Nephron (organoid): ENCODE measurements around the gene LRRC4B.
A peak's percentile ranks its signal among the peaks of the same experiment; 100 is the strongest.

Source experiments
- H3K27ac Mint-ChIP-seq, 3 experiments: 2 replicates each; pipeline ENCODE4 v1.8.0; 2020; ENCODE audit warnings: mixed read lengths in 3 of 3, mild to moderate bottlenecking in 2 of 3, moderate library complexity in 1 of 3
- H3K27me3 Mint-ChIP-seq: 2 replicates; pipeline ENCODE4 v1.8.0; 2021; ENCODE audit warnings: low read depth, mild to moderate bottlenecking, moderate library complexity, mixed read lengths
- H3K36me3 Mint-ChIP-seq: 2 replicates; pipeline ENCODE4 v1.8.0; 2020; ENCODE audit warnings: low read depth, mixed read lengths
- H3K4me1 Mint-ChIP-seq: 2 replicates; pipeline ENCODE4 v1.8.0; 2020; ENCODE audit warnings: mixed read lengths
- H3K4me3 Mint-ChIP-seq, 3 experiments: 2 replicates each; pipeline ENCODE4 v1.8.0; 2020; ENCODE audit warnings: mild to moderate bottlenecking in 3 of 3, mixed read lengths in 3 of 3, moderate library complexity in 2 of 3
- H3K9me3 Mint-ChIP-seq: 2 replicates; pipeline ENCODE4 v1.8.0; 2020; ENCODE audit warnings: mixed read lengths
- TF ChIP-seq, protein P1 (sequence below), 3 experiments: fragments of 200-600 bp; sonication (generic); IDR thresholded peaks; one replicate each; pipeline ENCODE4 v1.5.0; 2021; ENCODE audit warnings: antibody characterized with exemption in 3 of 3; ENCODE audit not compliant: unreplicated experiment in 3 of 3

LRRC4B gene

DNA sequence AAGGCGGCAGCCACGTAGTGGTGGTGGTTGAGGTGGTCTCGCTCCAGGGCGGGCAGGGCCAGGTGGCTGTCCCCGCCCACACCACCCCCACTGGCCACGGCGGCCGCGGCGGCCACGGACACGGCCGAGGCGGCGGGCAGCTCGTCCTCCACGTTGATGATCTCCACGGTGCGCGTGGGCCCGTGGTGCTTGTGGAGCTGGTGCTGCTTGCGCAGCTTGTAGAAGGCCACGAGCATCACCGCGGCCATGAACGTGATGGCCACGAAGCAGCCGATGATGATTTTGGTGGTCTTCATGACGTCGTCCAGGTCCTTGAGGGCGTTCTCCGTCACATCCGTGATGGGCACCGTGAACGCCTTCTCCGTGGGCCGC, 50.5 kb downstream of the LRRC4B start:
- Mint-ChIP-seq H3K4me3 (no peak overlapping the region), H3K27me3 (no peaks in the 10 kb centered on the region), H3K27ac (no peak overlapping the region), H3K9me3 (no peaks in the 10 kb centered on the region), H3K4me1 (no peaks in the 10 kb centered on the region), H3K36me3 (peaks cover 10% of the 10 kb centered on the region)
- TF ChIP-seq, protein P1, sequence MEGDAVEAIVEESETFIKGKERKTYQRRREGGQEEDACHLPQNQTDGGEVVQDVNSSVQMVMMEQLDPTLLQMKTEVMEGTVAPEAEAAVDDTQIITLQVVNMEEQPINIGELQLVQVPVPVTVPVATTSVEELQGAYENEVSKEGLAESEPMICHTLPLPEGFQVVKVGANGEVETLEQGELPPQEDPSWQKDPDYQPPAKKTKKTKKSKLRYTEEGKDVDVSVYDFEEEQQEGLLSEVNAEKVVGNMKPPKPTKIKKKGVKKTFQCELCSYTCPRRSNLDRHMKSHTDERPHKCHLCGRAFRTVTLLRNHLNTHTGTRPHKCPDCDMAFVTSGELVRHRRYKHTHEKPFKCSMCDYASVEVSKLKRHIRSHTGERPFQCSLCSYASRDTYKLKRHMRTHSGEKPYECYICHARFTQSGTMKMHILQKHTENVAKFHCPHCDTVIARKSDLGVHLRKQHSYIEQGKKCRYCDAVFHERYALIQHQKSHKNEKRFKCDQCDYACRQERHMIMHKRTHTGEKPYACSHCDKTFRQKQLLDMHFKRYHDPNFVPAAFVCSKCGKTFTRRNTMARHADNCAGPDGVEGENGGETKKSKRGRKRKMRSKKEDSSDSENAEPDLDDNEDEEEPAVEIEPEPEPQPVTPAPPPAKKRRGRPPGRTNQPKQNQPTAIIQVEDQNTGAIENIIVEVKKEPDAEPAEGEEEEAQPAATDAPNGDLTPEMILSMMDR (IDR thresholded peaks at IDR 0.05; ENCODE audit: unreplicated experiment in 3 of 3) = no peak

DNA sequence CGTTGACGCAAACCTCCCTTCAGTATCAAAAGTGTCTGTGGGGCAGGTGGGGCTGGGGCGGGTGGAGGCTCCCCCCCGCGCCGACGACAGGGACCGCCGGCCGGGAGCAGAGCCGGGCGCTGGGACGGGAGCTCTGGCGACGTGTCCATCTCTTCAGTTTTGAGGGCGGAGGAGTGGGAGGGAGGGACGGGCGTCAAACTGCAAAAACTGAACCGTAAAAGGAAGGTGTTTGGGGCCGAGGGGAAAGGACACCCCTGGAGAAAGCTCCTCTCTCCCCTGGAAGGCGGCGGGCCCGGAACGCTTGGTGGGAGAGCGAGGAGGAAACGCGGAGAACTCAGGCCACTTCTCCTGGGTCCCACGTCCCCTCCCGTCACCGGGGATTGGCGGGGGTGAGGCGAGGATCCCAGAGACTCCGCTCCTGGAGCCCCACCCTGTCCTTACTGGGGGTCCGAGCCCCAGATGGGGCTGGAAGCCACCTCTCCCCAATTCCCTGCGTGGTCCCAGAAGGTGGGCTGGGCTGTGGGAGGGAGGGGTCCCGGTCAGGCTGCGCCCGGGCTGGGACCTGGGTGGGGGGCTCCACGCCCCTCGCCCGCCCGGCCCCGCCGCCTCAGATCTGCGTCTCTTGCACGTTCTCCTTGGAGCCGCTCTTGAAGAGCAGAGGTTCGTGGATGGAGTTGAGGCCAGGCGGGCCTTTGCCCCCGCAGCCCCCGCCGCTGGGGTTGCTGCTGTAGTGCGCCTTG, 51.1 kb downstream of the LRRC4B start:
- H3K36me3 Mint-ChIP-seq = peaks cover 10% of the 10 kb centered on the region
- H3K4me1 Mint-ChIP-seq = no peaks in the 10 kb centered on the region
- no peaks in the 10 kb centered on the region for H3K9me3 Mint-ChIP-seq
- TF ChIP-seq, protein P1 (IDR thresholded peaks at IDR 0.05; ENCODE audit: unreplicated experiment in 3 of 3) = no peak
- no peak overlapping the region for H3K27ac Mint-ChIP-seq
- no peak overlapping the region for H3K4me3 Mint-ChIP-seq
- no peaks in the 10 kb centered on the region for H3K27me3 Mint-ChIP-seq

DNA sequence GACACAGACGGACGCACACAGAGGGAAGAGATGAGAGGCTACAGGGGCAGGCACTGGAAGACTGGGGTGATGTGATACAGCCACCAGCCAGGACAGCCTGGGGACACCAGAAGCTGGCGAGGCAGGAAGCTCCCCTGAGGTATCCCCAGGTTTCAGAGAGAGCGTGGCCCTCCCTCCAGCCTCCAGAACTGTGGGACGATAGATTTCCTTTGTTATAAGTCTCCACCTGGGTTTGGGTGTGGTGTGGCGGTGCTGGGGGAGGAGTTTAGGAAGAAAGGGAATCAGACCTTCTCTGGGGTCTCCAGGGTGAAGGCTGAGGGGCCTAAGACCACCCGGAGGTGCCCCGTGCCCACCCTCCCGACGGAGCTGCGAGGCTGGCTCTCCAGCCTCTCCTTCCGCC, 51.8 kb downstream of the LRRC4B start:
- no peak overlapping the region for H3K27ac Mint-ChIP-seq
- peaks cover 6% of the 10 kb centered on the region for H3K4me1 Mint-ChIP-seq
- H3K9me3 Mint-ChIP-seq = no peaks in the 10 kb centered on the region
- TF ChIP-seq, protein P1 (IDR thresholded peaks at IDR 0.05; ENCODE audit: unreplicated experiment in 3 of 3) = no peak
- peaks cover 10% of the 10 kb centered on the region for H3K36me3 Mint-ChIP-seq
- no peak overlapping the region for H3K4me3 Mint-ChIP-seq
- H3K27me3 Mint-ChIP-seq = no peaks in the 10 kb centered on the region

DNA sequence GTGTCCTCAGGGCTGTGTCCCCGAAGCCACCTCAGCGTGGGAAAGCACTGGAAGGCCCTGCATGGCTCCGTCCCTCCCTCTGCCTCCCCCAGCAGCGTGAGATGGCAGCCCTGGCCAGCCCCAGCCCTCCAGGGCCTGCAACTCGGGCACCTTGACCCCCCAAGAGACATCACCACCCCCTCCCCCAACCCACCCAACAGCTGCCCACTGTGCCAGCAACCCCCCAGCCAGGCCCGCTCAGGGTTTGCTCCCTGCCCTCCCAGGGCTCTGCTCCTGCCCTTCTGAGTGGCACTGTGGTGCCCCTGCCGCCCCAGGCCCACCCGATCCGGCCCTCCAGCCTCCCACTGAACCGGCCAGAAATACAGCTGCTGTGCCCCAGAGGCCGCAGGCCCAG, 53.1 kb downstream of the LRRC4B start:
- H3K27ac Mint-ChIP-seq = no peak overlapping the region

DNA sequence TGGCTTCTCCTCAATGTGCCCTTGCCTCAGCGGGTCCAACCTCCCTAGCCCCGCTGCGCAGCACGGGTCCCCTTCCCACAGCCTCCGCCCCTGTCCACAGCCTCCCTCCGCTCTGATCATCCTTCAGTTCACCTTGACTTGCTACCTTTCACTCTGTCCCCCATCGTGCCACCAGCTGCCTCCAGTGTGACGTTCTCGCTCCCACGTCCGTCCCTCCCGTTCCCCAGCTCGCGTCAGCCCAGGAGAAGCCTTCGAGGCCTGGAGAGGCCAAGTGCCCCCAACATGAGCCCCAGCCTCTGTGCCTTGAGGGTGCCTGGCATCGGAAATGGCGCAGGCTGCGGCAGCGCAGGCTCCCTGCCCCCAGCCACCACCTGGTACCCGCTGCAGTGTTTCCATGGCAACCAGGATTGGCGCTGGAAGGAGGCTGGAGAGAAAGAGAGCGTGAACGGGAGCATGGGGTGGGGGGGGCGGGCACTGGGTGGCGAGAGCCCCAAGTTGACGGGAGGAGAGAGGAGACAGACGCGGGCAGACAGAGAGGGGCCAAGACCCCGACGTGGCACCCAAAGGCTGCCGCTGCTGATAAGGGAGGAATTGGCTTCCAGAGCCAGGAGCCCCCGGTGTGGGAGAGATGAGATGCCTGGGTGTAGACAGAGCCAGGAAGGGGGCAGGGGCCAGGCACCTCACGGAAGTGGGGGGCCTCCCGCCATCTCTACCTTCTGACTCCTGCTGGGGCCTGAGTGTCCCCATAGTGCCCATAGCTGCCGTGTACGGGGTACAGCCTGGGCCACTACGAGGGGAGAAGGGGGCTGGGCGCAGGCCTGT, 53.7 kb downstream of the LRRC4B start:
- peaks cover 17% of the 10 kb centered on the region for H3K4me1 Mint-ChIP-seq
- H3K27ac Mint-ChIP-seq = peak overlapping the region in 2 of 3 experiments; percentile 55 to 64

More for the DNA sequence above, 53.1 kb downstream of the LRRC4B start:
- peaks cover 10% of the 10 kb centered on the region for H3K36me3 Mint-ChIP-seq
- H3K4me1 Mint-ChIP-seq = peaks cover 17% of the 10 kb centered on the region
- no peaks in the 10 kb centered on the region for H3K27me3 Mint-ChIP-seq
- no peak overlapping the region for H3K4me3 Mint-ChIP-seq
- H3K9me3 Mint-ChIP-seq = no peaks in the 10 kb centered on the region
- TF ChIP-seq, protein P1 (IDR thresholded peaks at IDR 0.05; ENCODE audit: unreplicated experiment in 3 of 3) = no peak

More for the DNA sequence above, 53.7 kb downstream of the LRRC4B start:
- no peaks in the 10 kb centered on the region for H3K9me3 Mint-ChIP-seq
- TF ChIP-seq, protein P1 (IDR thresholded peaks at IDR 0.05; ENCODE audit: unreplicated experiment in 3 of 3) = no peak
- peak overlapping the region; percentile 31 to 71 (median 58) for H3K4me3 Mint-ChIP-seq
- H3K27me3 Mint-ChIP-seq = no peaks in the 10 kb centered on the region
- peaks cover 10% of the 10 kb centered on the region for H3K36me3 Mint-ChIP-seq
